Glutamatergic neuron (in vitro differentiated cells): Measurements from ENCODE around the gene ALAS1. TPM values are rescaled to one million over a fixed set of nuclear protein-coding genes. Genes with fewer than 3 reads are reported as not detected.

Experiments used
- DNase-seq: peaks from one replicate; pipeline ENCODE4 v3.0.0; 2022
- H3K27ac Mint-ChIP-seq: one replicate; pipeline ENCODE4 v1.8.0; 2020; ENCODE audit warnings: mild to moderate bottlenecking, mixed read lengths, inconsistent platforms; ENCODE audit not compliant: unreplicated experiment
- H3K27me3 Mint-ChIP-seq: one replicate; pipeline ENCODE4 v1.8.0; 2020; ENCODE audit warnings: mild to moderate bottlenecking, moderate library complexity, mixed read lengths, inconsistent platforms; ENCODE audit not compliant: unreplicated experiment
- H3K36me3 Mint-ChIP-seq: one replicate; pipeline ENCODE4 v1.8.0; 2020; ENCODE audit warnings: mild to moderate bottlenecking, mixed read lengths, inconsistent platforms; ENCODE audit not compliant: unreplicated experiment
- H3K4me1 Mint-ChIP-seq: one replicate; pipeline ENCODE4 v1.8.0; 2020; ENCODE audit warnings: mild to moderate bottlenecking, low read depth, mixed read lengths, inconsistent platforms; ENCODE audit not compliant: unreplicated experiment
- H3K4me3 Mint-ChIP-seq: one replicate; pipeline ENCODE4 v1.8.0; 2020; ENCODE audit warnings: mild to moderate bottlenecking, mixed read lengths, inconsistent platforms; ENCODE audit not compliant: unreplicated experiment
- H3K9me3 Mint-ChIP-seq: one replicate; pipeline ENCODE4 v1.8.0; 2020; ENCODE audit warnings: mild to moderate bottlenecking, moderate library complexity, mixed read lengths, inconsistent platforms; ENCODE audit not compliant: unreplicated experiment
- total RNA-seq: library from RNA; stranded (reverse); fragmentation: NEBNext Ultra II Directional; extraction: Animal tissue kit (Norgen Biotek cat#: 25700); gene quantifications from one replicate; pipeline ENCODE4 v1.2.1, GENCODE V29; 2021; ENCODE audit not compliant: unreplicated experiment
- TF ChIP-seq, protein P1 (sequence below): fragments of 200-600 bp; sonication (generic); IDR thresholded peaks from one replicate; pipeline ENCODE4 v1.5.0; 2021; ENCODE audit not compliant: partially characterized antibody, unreplicated experiment

The ALAS1 gene
- total RNA-seq, 1 donor from 2014 or later, result 41.7 TPM

DNA sequence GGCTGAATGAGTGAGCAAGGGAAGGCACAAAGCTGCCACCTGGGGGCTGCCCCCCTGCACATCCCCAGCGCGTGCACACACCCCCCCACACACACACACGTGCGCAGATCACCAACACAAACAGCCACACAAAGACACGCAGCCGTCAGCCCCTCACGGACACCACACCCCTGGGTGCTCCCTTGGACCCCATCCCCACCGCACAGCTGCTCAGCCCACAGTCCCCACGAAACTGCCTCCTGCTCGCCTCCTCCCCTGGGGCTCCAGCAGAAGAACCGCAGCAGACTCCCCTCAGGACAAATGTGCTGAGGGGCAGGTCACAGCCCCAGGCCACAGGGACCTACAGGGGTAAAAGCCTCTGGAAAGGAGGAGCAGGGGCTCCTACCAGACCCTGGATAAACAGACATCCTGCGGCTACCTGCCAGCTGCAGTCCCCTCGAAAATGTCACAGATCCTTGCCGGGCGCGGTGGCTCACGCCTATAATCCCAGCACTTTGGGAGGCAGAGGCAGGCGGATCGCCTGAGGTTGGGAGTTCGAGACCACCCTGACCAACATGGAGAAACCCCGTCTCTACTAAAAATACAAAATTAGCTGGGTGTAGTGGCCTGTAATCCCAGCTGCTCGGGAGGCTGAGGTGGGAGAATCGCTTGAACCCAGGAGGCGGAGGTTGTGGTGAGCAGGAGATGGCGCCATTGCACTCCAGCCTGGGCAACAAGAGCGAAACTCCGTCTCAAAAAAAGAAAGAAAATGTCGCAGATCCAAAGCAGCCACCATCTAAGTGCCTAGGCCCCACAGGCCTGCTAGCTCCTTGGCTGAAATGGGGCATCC is 34.5 kb downstream of the ALAS1 start:
- Mint-ChIP-seq H3K4me1 (peaks cover 12% of the 10 kb centered on the region), H3K9me3 (no peaks in the 10 kb centered on the region), H3K27me3 (peaks cover 11% of the 10 kb centered on the region), H3K27ac (peak overlapping the region; percentile 92), H3K36me3 (no peaks in the 10 kb centered on the region), H3K4me3 (peak overlapping the region; percentile 49)
- no peak for DNase-seq
- TF ChIP-seq, protein P1, sequence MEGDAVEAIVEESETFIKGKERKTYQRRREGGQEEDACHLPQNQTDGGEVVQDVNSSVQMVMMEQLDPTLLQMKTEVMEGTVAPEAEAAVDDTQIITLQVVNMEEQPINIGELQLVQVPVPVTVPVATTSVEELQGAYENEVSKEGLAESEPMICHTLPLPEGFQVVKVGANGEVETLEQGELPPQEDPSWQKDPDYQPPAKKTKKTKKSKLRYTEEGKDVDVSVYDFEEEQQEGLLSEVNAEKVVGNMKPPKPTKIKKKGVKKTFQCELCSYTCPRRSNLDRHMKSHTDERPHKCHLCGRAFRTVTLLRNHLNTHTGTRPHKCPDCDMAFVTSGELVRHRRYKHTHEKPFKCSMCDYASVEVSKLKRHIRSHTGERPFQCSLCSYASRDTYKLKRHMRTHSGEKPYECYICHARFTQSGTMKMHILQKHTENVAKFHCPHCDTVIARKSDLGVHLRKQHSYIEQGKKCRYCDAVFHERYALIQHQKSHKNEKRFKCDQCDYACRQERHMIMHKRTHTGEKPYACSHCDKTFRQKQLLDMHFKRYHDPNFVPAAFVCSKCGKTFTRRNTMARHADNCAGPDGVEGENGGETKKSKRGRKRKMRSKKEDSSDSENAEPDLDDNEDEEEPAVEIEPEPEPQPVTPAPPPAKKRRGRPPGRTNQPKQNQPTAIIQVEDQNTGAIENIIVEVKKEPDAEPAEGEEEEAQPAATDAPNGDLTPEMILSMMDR, result peak; percentile 14

DNA sequence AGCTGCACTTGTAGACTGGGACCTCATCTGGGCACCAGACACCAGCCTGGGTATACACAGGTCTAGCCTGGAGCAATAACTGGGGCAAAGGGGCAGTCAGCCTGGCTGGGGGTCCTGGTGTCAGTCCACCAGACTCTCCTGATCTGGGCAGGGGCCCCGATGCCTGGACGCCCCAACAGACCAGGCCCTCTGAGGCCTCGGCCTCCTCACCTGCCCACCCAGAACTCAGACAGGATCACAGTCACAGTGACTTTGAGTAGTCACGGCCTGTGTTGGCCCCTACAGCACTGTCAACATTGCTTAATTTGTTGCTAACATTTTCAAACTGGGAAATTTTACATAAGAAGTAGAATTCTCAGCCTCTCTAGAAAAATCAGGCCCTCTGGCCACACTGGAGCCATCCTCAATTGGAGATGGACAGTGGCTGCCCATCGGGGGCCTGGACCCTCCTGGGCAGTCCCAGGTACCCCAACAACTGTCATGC is 35.2 kb downstream of the ALAS1 start:
- H3K4me3 Mint-ChIP-seq, result no peak overlapping the region
- H3K27me3 Mint-ChIP-seq, result peaks cover 11% of the 10 kb centered on the region
- peaks cover 12% of the 10 kb centered on the region for H3K4me1 Mint-ChIP-seq
- DNase-seq, result no peak
- H3K9me3 Mint-ChIP-seq, result peaks cover 2% of the 10 kb centered on the region
- H3K36me3 Mint-ChIP-seq, result no peaks in the 10 kb centered on the region
- TF ChIP-seq, protein P1, result no peak
- no peak overlapping the region for H3K27ac Mint-ChIP-seq

DNA sequence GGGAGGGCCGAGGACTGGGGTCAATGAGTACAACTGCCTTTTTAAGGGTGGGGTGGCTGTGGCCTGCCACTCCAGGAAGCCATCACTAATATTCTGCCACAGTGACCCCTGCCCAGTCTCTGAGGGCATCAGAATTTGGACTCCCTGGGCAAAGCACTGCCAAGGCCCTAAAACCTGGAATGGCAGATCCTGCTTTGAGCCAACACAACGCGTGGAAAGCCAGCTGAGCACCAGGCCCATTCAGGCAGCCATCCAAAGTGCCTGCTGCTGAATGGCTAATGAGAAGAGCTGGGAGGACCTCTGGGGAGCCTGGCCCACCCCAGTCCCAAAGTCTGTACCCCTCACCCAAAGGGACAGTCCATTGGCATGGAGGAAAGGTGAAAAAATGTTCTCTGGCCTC is 36.0 kb downstream of the ALAS1 start:
- Mint-ChIP-seq H3K9me3 (peaks cover 5% of the 10 kb centered on the region), H3K4me1 (peaks cover 14% of the 10 kb centered on the region), H3K36me3 (no peaks in the 10 kb centered on the region), H3K4me3 (no peak overlapping the region), H3K27ac (no peak overlapping the region), H3K27me3 (peaks cover 14% of the 10 kb centered on the region)
- TF ChIP-seq, protein P1, result no peak
- DNase-seq, result no peak

DNA sequence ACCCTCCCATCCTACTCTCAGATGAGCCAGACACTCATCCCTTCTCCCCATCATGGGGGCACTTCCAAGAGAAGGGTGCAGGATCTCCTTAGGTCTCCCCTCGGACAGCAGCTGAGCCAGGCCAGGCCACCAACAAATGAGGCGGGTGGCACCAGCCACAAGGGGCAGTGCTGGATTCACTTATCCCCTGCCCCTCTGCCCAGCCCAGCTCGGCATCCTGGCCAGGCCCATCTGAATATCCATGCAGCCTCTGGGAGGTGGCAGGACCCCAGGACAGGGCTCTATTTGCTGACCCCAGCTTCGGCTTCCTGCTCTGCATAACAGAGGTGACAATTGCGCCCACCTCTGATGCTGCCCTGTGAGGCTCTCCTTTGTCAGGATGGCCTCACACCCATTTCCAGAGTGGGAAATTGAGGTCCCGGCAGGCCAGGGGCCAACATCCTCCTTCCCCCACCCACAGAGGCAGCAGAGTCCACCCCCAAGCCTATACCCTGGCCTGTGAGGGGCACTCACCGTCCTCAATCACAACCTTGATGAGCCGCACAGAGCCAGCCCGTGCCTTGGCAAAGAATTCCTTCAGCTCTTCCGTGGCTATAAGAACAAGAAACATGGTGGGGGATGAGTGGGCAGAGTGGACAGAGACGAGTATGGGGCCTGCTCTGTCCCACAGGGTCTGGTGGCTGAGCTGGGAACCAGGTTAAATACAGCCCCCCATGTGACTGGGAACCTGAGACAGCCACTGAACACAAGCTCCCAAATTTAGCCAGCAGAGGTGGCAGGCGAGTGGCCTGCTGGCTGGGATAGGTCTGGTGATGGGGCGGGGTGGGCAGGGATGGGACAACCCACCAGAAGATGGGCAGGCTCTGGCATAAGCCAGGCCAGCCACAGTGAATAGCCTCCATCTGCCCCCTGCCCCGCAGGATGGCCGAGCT is 36.8 kb downstream of the ALAS1 start:
- Mint-ChIP-seq H3K27ac (no peak overlapping the region), H3K9me3 (peaks cover 10% of the 10 kb centered on the region), H3K4me1 (peaks cover 14% of the 10 kb centered on the region), H3K27me3 (peaks cover 16% of the 10 kb centered on the region), H3K36me3 (no peaks in the 10 kb centered on the region), H3K4me3 (no peak overlapping the region)
- DNase-seq, result no peak
- TF ChIP-seq, protein P1, result no peak
